Suppressor macrophage treated with lipopolysaccharide for 1 hour (primary cell): ENCODE data around the gene UBASH3B.

Experiments used
- DNase-seq, 3 donors: peaks; one replicate each; pipeline ENCODE4 v3.0.0-alpha.2; 2020 to 2022

UBASH3B gene

DNA sequence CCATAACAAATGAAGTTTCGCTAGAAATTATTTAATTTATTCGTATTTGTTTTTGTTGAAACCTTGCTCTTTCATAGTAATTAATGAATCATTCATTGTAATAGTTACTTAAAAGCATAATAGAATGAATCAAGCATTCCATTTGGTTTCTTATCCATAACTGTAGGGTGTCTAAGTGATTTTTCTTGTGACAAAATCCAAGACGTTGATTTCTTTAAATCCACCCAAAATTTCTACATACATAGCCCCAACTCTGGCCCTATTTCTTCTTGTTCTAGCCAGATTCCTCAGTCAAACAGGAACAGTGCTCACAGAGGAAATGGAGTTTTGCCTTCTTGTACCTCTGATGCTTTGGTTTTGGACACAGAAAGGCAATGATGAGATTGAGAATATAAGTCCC, 25.5 kb downstream of the UBASH3B start:
- DNase-seq: no peak

DNA sequence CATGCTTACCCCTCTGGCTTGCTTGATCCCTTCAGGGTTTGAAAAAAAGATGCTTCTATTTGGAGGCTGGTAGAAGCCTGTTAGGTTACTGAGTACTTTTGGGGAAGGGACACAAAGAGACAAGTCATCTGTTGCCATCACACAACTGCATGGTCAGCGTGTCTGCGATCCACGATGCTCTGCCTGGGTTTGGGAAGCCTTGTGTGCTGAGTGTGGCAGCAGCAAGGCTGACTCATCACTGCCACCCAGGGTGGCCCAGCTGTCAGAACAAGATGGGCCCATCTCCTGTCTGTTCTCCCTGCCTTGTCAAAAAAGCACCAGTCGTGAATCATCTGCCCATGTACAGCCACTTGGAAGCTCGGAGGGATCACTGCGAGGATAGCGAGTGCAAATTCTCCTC, 26.2 kb downstream of the UBASH3B start:
- peak; percentile 67 to 72 (median 70) for DNase-seq

DNA sequence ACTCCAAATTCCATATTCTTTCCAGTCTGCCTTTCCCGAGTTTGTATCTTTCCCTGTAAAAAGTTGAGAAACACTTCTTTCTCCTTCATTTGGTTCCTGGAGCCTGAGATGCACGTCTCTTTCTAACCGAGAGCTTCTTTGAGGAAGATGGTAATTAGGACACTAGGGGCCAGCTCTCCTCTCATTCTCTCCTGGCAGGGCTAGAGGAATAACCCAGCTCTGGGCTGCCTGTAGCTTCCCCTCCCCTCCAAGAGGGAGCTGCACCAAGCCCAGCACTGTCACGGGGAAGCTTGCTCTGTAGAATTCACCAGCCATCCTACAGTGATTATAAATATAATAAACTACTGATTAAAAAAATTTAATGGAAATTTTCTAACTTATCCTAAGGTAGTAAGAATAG, 26.9 kb downstream of the UBASH3B start:
- DNase-seq: no peak

DNA sequence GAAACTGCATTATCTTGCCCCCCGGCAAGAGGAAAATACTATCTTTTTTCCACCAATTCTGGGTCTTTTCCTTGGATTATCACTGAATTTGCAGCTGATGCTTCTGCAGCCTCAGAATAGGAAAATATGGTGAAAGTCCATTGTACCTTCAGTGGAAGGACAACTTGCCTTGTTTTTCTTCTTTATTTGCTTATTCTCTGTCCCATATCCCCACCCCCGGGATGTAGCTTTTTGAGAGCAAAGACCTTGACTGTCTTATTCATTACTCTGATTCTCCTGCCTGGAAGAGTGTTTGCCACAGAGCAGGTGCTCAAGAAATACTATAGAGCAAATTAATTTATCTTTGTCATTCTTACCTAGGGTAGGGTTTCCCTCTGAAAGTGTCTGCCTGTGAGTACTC, 29.5 kb downstream of the UBASH3B start:
- DNase-seq: no peak

DNA sequence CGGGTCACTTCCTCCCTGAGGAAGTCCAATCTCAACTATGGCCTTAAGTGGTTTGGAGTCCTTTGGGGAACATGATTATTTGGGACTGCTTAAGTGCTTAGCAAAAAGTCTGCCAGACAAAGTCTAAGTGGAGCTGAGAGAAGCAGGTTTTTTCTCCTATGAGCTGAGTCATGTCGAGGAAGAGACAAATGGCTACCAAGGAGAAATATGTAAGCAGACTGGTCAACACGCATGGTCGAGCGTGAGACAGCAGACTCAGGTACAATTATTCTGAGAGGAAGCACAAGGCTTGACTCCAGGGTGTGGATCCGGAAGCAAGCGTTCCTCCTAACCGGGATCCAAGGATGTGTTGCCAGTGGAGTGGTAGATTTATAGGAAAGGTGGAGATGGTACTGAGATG, 30.6 kb downstream of the UBASH3B start:
- no peak for DNase-seq

DNA sequence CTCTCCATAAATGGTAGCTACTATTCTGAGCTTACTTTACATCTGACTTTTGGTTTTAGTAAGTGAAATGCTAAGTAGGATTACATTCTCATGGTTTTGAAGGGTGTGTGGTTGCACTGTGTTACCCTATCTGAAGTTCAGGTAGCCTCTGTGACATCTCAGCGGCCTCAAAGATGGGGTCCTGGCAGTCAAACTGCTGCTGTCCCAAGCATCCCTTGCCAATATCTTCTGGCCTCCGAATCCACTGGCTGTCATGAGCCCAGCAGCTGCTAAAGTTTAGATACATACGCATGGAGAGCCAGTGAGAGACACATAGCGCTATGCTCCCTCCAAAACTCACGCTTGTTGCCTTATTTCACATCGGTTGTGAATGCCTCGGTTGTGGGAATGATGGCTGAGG, 34.9 kb downstream of the UBASH3B start:
- no peak for DNase-seq

DNA sequence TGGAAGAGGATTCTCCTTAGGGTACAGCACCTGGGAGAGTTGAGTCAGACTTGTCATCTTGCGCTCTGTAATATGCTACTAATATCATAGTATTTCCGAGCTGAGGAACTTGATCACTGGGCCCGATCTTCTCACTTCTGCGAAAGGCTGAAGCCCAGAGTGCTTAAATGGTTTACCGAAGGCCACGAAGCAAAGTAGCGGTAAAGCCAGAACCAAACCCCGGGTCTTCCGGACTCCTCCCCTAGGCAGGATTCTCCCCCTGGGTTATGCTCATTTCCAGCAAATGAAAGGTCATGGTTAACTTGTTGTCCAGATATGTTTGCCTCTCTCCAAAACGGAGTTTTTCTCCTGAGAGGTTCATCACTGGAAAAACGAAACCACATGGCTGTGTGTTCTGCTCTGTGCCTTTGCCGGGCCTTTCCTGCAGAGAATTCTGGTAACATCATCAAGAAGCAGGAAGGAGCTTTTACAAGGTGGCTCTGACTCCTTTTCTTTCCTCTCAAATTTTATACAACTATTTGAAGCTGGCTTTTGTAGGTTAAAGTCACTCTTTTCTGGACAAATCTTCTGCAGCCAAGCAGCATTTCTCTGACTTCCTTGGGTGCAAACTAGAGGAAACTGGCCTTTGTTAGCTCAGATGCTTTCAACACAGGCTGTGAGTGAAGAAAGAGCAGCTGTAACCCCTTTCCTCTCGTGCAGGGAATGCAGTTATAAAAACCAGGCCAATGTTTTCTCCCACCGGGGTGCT, 35.5 kb downstream of the UBASH3B start:
- peak; percentile 41 to 59 (median 44) for DNase-seq

DNA sequence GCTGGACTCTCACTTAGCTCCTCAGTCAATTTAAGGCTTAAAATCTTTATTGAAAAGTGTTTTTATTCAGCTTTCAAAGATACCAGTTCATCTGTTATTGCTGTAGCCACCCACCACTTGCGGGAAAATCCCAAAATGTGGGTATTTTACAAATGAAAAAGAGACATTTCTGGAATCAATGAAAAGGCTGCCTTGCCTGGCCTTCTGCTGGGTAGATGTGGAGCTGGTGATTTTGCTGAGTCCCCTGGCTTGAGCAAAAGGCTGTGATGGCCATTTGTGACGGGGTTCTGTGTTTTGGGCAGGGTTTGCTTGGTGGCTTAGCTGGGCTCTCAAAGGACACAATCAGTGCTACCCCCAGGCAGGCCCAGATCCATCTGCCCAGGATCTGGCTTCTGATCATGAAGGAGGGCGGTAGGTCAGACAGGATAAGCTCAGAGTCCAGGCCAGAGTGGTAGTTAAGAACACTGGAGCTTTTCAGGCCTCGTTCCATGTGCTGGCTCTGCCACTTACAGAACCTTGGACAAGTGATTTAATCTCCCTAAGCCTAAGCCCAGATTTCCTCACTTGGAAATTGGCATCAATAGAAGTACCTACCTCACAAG, 36.1 kb downstream of the UBASH3B start:
- peak; percentile 52 to 62 (median 58) for DNase-seq

DNA sequence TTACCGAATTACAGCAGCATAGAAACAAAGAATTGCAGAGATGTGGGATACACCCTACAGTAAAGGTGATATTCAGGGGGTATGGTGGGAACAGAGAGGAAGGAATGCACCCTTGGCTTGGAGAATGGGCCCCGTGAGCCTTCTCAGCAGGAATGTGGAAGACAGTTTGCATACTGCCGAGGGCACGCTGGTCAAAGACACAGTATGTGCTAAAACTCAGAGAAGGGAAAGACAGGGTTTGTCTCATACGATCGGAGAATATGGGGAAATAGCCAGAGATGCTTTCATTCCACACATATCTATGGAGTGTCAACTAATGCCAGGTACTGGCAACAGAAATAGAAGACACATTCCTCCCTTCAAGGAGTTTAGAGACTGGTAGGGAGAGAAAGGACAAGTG, 36.9 kb downstream of the UBASH3B start:
- DNase-seq: no peak

DNA sequence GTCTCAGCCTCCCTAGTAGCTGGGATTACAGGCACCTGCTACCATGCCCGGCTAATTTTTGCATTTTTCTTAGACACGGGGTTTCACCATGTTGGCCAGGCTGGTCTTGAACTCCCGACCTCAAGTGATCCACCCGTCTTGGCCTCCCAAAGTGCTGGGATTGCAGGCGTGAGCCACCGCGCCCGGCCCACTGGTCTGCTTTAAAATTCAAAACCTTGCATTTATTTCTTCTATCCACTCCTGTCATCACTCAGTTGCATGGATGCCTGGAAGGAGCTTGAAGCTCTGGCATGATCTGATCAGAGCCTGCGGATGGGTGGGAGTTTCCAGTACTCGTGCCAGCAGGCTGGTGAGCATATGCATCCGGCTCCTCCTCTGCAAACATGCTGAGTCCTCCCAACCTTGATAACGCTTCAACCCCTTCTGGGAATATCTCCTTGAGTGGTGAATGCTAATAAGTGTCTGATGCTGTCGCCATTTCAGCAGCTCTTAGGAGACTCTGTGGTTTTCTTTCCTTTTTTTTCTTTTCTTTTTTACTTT, 39.6 kb downstream of the UBASH3B start:
- DNase-seq: no peak

DNA sequence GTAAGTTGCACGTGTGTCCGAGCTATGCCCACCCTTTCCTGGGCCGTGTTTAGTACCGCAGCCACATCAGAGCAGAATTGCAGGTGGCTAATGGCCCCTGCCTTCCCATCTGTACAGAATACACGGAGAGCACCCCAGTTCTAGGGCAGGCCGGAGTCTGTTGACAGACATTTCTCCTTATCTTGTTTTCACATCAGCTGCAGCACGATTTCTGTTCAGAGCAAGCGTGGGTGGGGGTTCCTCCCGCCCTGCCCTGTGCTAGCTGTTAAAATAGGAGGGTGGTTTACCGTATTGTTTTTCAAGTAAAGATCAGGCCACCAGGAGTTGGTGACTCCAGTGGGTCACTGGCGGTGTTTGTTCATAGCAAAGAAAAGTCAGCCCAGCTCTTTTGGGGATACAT, 41.1 kb downstream of the UBASH3B start:
- peak; percentile 66 to 77 (median 70) for DNase-seq

DNA sequence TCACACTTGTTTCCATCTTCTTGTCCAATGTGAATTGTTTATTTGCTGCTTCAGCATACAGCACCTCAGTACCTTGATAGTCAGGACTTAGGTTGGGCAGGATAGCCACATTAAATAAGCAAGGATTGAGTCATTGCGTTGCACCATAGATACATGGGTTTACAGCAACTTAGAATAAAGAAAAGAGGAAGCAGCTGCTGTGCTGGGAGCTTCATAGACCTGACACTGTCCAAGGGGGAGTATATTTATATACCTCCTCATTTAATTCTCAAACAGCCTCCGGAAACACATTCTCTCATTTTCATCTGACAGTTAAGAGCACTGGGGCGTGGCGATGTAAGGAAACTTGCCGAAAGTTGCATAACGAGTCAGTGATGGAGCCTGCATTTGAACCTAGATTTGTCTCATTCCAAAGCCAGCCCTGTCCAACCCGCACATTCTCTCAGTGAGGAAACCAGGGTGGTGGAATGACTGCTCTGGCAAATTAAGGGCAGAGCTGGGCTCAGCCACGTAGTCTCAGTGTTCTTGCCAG, 42.2 kb downstream of the UBASH3B start:
- peak; percentile 79 to 93 (median 92) for DNase-seq

DNA sequence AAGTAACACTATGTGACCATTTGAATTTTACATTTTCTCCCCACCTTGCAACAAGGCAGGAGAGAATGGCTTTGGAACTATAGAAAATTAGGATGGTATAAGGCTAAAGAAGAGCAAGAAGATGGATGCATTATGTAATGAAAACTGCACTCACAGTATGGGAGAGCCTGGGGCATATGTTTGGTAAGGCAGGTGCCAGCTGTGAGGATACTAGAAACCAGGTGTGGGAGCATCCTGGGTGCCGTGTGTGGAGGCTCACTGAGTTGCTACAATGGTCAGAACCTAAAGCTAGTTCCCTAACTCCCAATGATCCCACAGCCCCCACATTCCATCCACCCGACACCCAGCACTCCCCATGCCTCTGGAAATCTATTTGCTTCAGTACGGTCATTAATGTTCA, 42.9 kb downstream of the UBASH3B start:
- no peak for DNase-seq

DNA sequence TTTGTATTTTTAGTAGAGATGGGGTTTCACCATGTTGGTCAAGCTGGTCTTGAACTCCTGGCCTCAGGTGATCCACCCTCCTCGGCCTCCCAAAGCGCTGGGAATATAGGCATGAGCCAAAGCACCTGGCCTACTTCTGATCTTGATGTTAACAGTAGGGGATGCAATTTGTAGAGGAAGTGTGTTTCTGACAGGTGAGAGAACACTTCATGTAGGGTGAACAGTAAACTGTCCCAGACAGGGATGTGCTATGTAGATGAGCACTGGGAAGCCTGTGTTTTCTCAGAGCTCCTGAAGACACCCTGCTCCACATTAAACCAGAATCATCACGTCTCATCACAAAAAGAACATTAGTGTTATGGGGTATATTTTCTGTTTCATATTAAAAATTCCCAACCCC, 45.1 kb downstream of the UBASH3B start:
- no peak for DNase-seq

DNA sequence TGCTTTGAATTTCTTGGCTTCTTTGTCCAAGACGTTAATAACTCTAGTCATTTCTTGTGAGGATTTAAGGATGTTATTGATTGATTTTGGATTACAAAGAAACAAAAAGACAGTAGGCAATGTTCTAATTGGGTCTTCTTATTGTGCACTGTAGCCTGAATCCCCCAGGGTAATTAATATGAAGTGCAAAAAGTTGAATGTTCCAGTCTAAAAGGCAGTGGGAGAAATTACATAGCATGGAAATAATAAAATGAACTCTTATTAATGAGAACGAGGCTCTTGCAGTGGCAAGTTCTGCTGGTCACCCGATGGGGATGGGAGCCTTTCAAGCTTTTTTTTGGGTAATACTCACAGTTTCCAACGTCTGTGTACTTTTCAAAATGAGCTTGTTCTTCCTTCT, 45.6 kb downstream of the UBASH3B start:
- DNase-seq: no peak

DNA sequence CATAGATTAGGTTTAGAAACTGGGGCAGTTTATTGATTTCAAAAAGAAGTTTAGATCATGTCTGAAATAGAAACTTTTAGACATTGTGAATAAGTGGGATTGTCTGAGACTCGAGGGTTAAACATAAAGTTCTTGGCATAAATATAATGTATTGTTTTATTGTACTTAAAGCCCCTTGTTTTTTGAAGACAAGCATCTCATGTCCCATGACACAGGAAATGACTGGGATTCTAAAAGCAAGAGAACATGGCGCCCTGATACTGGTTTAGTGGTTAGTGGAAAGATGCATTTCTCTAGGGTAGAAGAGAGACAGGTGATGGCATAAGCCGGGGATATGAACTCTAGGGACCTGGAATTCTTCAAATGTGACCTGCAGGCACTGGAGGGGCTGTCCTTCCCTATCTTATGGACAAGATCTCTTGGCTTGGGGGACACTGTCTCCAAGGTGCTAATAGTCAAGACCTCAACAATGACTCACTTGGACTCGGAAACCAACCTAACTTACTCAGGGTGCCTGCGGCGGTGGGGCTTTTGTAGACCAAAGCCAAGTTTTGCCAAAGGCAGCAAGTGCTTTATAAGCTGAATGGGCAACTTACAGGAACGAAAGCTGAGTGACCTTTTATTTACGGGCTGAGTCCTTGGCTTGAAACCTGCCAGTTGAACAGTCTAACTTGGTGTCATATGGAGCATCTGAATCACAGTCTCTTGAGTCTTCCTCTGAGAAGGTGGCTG, 48.2 kb downstream of the UBASH3B start:
- no peak for DNase-seq

DNA sequence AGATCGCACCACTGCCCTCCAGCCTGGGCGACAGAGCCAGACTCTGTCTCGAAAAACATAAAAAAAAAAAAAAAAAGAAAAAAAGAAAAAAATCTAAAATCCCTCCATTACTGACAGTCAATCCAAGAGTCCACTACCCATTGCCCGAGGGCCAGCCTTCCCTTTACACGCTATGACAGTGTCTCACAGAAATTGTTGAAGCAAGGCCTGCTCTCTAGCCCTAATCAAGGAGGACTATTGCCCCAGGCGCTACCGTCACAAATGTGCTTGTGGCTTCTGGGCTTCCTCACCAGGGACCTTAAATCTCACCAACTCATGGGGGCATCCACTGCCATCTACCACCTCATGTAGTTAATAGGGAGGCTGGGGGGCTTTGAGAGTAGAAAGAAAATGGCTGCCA, 49.9 kb downstream of the UBASH3B start:
- no peak for DNase-seq

DNA sequence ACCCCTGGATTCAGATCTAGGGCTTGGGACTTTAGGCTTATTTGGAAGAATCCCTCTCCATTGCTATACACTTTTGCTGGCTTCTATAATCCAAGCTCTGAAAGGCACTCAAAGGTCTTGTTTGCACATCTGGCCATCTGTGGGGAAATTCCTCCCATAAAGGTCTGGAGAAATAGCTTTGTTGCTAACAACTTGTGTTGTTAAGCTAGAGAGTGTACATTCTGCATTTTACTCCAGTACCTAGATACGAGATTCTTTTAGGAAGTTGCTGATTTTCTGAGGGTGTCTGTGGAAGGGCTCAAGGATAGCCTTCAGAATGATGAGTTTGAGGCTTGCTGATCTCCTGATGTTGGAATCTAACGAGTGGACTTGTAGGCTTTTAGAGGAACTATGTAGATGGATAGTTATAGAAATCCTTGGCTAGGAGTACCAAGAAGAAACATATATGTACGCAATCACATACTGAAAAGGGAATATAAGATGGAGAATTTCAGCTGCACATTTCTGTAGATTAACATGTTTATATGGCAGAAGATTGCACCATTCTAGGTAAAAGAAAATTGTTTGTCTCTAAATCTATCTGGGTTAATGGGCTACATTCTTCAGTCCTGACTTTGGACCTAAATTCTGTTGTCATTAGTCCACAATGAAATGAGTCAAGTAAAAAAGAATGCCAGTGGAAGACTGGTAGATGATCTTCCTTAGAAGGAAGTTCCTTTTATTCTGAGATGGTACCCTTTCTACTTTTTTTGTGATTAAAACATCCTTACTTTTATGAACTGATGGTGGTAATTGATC, 51.0 kb downstream of the UBASH3B start:
- no peak for DNase-seq

DNA sequence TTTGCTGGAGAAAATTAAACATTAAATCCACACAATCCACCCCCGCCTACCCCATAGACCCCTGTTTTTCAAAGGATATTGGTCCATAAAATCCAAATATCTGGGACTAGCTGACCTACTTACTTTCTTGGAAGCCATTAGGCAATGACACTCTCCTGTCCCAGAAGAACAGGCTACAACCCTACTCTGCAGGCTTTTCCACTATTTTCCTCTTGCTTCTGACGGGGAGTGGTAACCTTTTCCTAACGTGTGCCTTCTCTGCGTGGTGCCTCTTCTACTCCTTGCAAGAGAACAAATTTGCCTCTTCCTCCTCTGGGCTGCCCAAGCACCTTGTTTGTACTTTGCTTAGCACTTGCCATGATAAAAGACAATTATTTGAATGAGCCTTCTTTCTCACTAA, 51.6 kb downstream of the UBASH3B start:
- DNase-seq: no peak

DNA sequence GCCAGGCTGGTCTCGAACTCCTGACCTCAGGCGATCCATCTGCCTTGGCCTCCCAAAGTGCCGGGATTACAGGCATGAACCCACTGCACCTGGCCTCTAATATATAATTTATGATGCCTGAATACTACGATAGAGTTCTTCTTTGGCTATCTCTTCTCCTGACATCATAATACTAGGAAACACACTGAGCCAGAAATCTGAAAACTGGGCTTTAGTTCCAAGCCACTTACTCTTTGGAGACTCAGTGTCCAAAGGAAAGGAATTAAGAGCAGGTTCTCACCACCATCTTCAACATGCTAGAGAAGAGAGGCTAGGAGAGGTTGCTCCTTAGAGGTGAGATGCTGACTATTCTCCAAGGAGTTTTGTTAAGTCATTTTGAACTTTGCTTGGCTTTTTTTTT, 52.4 kb downstream of the UBASH3B start:
- DNase-seq: no peak

DNA sequence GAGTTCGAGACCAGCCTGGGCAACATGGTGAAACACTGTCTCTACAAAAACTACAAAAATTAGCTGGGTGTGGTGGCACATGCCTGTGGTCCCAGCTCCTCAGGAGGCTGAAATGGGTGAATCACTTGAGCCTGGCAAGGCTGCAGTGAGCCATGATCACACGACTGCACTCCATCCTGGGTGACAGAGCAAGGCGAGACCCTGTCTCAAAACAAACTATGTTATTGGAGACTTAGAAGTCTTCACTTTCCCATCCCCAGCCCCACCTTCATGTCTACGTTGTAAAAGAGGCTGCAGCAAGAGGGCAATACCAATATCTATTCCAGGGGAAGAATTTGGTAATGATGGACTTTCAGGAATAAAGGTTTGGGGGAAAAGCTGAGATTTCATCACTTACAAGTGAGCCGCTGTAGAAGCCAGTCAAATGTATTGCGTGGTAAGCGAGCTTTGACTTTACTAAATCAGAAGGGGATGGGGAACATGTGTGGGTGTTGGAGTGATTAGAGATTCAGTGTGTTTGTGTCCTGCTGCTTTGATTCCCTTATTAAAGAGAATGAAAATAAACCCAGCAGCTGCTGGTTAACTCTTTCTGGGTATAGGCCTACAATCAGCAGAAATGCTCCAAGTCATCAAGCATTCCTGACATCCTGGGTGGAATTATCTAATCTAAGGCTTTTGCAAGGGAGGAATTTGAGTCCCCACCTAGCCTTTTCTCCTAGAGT, 53.7 kb downstream of the UBASH3B start:
- DNase-seq: peak; percentile 72 to 80 (median 74)

DNA sequence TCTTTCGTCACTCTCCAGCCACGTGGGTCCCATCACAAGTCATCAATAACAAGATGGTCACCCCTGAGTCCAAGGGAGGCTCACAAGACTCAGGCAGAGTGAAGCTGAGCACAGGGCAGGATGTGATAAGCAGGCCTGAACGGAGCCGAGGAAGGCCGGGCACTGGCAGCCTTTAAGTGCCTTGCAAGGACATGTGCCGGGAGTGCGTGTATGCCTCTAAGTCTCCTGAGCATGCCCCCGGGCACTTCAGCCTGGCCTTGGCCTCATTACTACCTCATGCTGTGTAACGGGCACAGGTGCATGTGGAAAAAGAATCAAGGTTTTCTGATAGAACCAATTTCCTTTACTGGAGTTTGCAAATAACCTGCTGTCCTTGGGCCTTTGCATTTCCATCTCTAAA, 55.8 kb downstream of the UBASH3B start:
- no peak for DNase-seq
